Thoracic aorta (tissue), 2 donors: Measurements from ENCODE around the gene PDE2A. TPM values are rescaled to one million over a fixed set of nuclear protein-coding genes. Genes with fewer than 3 reads are reported as not detected.

Experiments
- ATAC-seq: fragments of 150-250 bp; one replicate; pipeline ENCODE4 v1.8.0; 2017; ENCODE audit warnings: low read depth; ENCODE audit not compliant: insufficient number of reproducible peaks, low FRiP score
- DNase-seq: peaks from one replicate; pipeline ENCODE4 v3.0.0-alpha.2; 2020; ENCODE audit warnings: low spot score
- H3K27ac ChIP-seq, 2 donors: fragments of 200-600 bp; sonication (generic); 1 replicate in 1 of 2; 2 replicates in 1 of 2; pipeline ENCODE4 v1.5.1; 2016; ENCODE audit warnings: mild to moderate bottlenecking in 2 of 2, moderate library complexity in 2 of 2
- H3K27me3 ChIP-seq: fragments of 200-600 bp; sonication (generic); replicated peaks from 2 replicates; pipeline ENCODE4 v1.6.0; 2016; ENCODE audit warnings: mild to moderate bottlenecking; ENCODE audit not compliant: insufficient read depth
- H3K36me3 ChIP-seq: fragments of 200-600 bp; sonication (generic); one replicate; pipeline ENCODE4 v1.5.1; 2016
- H3K4me1 ChIP-seq, 2 donors: fragments of 200-600 bp; sonication (generic); 1 replicate in 1 of 2; 2 replicates in 1 of 2; pipeline versions ENCODE4 v1.5.1 to v1.6.0; 2016; ENCODE audit warnings: low read depth in 2 of 2, mild to moderate bottlenecking in 1 of 2; ENCODE audit not compliant: control insufficient read depth in 1 of 2
- H3K4me3 ChIP-seq: fragments of 200-600 bp; sonication (generic); 2 replicates; pipeline ENCODE4 v1.5.1; 2016; ENCODE audit warnings: mild to moderate bottlenecking
- H3K9me3 ChIP-seq: fragments of 200-600 bp; sonication (generic); 2 replicates; pipeline ENCODE4 v1.5.1; 2016
- total RNA-seq, 2 donors: library from RNA; depleted of rRNA; stranded (reverse); fragments of >200 nt; gene quantifications; one replicate each; pipeline versions ENCODE4 v1.1.0 to v1.2.3, GENCODE V29; 2016
- TF ChIP-seq, protein P1 (sequence below): fragments of 200-600 bp; sonication (generic); IDR thresholded peaks from one replicate; pipeline ENCODE4 v1.5.1; 2019; ENCODE audit warnings: antibody characterized with exemption

Gene PDE2A
- total RNA-seq, 2 donors from 2014 or later = 28.1 to 37.1 TPM

DNA sequence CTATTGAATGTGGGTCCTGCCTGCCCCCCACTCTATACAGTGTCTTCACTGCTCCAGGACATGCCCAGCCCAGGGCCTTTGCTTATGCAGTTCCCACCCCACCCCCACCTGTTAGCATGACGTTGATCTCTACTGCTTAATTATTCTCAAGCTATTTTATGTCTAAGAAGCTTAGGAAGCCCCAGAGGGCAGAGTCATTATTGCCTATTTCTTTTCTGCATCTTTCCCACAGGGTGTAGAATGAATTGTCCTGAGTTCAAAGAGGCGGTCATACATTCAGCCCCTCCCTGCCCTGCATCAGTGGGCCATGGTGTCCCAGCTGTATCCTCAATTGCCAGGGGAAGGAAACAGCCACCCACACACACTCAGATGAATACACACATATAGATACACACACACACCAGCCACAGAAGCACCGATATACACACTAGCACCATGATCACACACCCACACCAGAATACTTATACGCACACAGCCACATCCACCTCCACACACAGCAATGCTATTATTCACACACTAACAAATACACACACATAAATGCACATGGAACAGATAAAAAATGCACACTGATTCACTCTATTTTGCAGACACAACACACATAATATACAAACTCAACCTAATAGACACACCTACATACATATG is 1.5 kb downstream of the PDE2A start:
- no peaks in the 10 kb centered on the region for H3K4me1 ChIP-seq
- TF ChIP-seq, protein P1, sequence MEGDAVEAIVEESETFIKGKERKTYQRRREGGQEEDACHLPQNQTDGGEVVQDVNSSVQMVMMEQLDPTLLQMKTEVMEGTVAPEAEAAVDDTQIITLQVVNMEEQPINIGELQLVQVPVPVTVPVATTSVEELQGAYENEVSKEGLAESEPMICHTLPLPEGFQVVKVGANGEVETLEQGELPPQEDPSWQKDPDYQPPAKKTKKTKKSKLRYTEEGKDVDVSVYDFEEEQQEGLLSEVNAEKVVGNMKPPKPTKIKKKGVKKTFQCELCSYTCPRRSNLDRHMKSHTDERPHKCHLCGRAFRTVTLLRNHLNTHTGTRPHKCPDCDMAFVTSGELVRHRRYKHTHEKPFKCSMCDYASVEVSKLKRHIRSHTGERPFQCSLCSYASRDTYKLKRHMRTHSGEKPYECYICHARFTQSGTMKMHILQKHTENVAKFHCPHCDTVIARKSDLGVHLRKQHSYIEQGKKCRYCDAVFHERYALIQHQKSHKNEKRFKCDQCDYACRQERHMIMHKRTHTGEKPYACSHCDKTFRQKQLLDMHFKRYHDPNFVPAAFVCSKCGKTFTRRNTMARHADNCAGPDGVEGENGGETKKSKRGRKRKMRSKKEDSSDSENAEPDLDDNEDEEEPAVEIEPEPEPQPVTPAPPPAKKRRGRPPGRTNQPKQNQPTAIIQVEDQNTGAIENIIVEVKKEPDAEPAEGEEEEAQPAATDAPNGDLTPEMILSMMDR = no peak
- no peaks in the 10 kb centered on the region for H3K36me3 ChIP-seq
- DNase-seq (no peak), ATAC-seq (no peak)
- H3K9me3 ChIP-seq = no peaks in the 10 kb centered on the region
- no peak overlapping the region for H3K4me3 ChIP-seq
- H3K27ac ChIP-seq = no peak overlapping the region
- peaks cover 15% of the 10 kb centered on the region for H3K27me3 ChIP-seq

- peaks cover 4% of the 10 kb centered on the region for H3K9me3 ChIP-seq
- no peak overlapping the region for H3K27ac ChIP-seq
- no peaks in the 10 kb centered on the region for H3K4me1 ChIP-seq
- H3K36me3 ChIP-seq = no peaks in the 10 kb centered on the region
- TF ChIP-seq, protein P1 = no peak
- H3K27me3 ChIP-seq = peaks cover 10% of the 10 kb centered on the region
- H3K4me3 ChIP-seq = no peak overlapping the region
- ATAC-seq (no peak), DNase-seq (no peak)
These were observed 2.8 kb downstream of the PDE2A start for GRCh38 chr11:72671152-72672099.

- Histone ChIP-seq H3K36me3 (no peaks in the 10 kb centered on the region), H3K9me3 (peaks cover 4% of the 10 kb centered on the region), H3K4me1 (no peaks in the 10 kb centered on the region), H3K4me3 (no peak overlapping the region), H3K27ac (no peak overlapping the region), H3K27me3 (no peaks in the 10 kb centered on the region)
- DNase-seq = no peak
- TF ChIP-seq, protein P1 = no peak
- no peak for ATAC-seq
These were observed 4.2 kb downstream of the PDE2A start for GRCh38 chr11:72670041-72670440.

DNA sequence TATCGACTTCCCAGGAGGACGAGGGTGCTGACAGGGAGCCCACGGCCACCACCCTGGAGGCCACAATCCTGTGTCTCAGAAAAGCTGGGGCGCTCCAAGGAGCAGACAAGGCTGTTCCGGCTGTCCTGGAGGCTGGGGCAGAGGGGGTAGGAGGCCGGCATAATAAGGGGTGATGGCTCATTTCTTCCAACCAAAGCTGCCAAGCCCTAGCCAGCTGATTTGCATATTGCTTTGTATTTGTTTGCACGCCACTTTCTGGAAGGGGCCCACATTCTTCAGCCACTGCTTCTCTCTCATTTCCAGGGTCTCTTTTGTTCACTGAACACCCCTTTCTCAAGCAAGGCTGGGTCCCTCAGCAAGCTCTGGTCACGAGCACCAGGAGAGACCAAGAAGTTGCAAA is 4.7 kb downstream of the PDE2A start:
- ATAC-seq = no peak

More for the DNA sequence above, 4.7 kb downstream of the PDE2A start:
- TF ChIP-seq, protein P1 = no peak
- Histone ChIP-seq H3K27me3 (no peaks in the 10 kb centered on the region), H3K36me3 (no peaks in the 10 kb centered on the region), H3K4me3 (no peak overlapping the region), H3K27ac (no peak overlapping the region), H3K4me1 (no peaks in the 10 kb centered on the region), H3K9me3 (peaks cover 4% of the 10 kb centered on the region)
- no peak for DNase-seq
